Esophagus squamous epithelium (tissue), 5 donors: ENCODE measurements around the gene LSM14B. TPM values are rescaled to one million over a fixed set of nuclear protein-coding genes. Genes with fewer than 3 reads are reported as not detected.
A peak's percentile ranks its signal among the peaks of the same experiment; 100 is the strongest.

Source experiments
- DNase-seq: peaks from one replicate; lab custom pipeline; 2025; lab: John Stamatoyannopoulos, UW
- H3K27ac ChIP-seq, 4 donors: fragments of 200-600 bp; sonication (generic); one replicate each; pipeline ENCODE4 v1.5.1; 2016 to 2019; ENCODE audit warnings: mild to moderate bottlenecking in 1 of 4
- H3K27me3 ChIP-seq, 4 donors: fragments of 200-600 bp; sonication (generic); 1 replicate in 3 of 4; 2 replicates in 1 of 4; pipeline versions ENCODE4 v1.5.1 to v1.6.0; 2017 to 2021; ENCODE audit warnings: antibody characterized with exemption in 1 of 4
- H3K36me3 ChIP-seq, 3 donors: fragments of 200-600 bp; sonication (generic); one replicate each; pipeline ENCODE4 v1.5.1; 2016 to 2019
- H3K4me1 ChIP-seq, 3 donors: fragments of 200-600 bp; sonication (generic); one replicate each; pipeline ENCODE4 v1.5.1; 2017 to 2019
- H3K4me3 ChIP-seq, 4 donors: fragments of 200-600 bp; sonication (generic); 1 replicate in 3 of 4; 2 replicates in 1 of 4; pipeline ENCODE4 v1.5.1; 2016 to 2019; ENCODE audit warnings: mild to moderate bottlenecking in 2 of 4, moderate library complexity in 1 of 4
- H3K9me3 ChIP-seq, 3 donors: fragments of 200-600 bp; sonication (generic); one replicate each; pipeline ENCODE4 v1.5.1; 2016 to 2019
- POLR2A ChIP-seq, 4 donors: fragments of 450-650 bp; IDR thresholded peaks; one replicate each; pipeline ENCODE4 v1.6.1; 2017; ENCODE audit warnings: antibody characterized with exemption in 4 of 4, mild to moderate bottlenecking in 4 of 4, moderate library complexity in 3 of 4
- WGBS, 2 donors: methylation state at CpG; one replicate each; pipeline ENCODE4 v1.1.5; 2018; 5-methylcytosine and 5-hydroxymethylcytosine counted together
- intact Hi-C: fragments of 100-400 bp; cut with DNase I; formaldehyde crosslinking; loops from one replicate; pipeline ENCODE4 v1.15.0; 2022
- total RNA-seq, 4 donors: library from RNA; depleted of rRNA; stranded (reverse); fragments of >200 nt; gene quantifications; one replicate each; pipeline ENCODE4 v1.1.0, GENCODE V29; 2016
- TF ChIP-seq, protein P1 (sequence below), 6 experiments: fragments of 450-650 bp in 4 of 6; fragments of 200-600 bp in 2 of 6; sonication (generic) in 2 of 6; IDR thresholded peaks; one replicate each; pipeline ENCODE4 v1.5.1; 2016 to 2019; ENCODE audit warnings: antibody characterized with exemption in 6 of 6, mild to moderate bottlenecking in 4 of 6, moderate library complexity in 4 of 6
- donor health status: DM: yes; HTN: yes; CAD: no.

Gene LSM14B
- total RNA-seq, 4 donors from 2014 or later: 18.1 to 30.5 (median 21.7) TPM

DNA sequence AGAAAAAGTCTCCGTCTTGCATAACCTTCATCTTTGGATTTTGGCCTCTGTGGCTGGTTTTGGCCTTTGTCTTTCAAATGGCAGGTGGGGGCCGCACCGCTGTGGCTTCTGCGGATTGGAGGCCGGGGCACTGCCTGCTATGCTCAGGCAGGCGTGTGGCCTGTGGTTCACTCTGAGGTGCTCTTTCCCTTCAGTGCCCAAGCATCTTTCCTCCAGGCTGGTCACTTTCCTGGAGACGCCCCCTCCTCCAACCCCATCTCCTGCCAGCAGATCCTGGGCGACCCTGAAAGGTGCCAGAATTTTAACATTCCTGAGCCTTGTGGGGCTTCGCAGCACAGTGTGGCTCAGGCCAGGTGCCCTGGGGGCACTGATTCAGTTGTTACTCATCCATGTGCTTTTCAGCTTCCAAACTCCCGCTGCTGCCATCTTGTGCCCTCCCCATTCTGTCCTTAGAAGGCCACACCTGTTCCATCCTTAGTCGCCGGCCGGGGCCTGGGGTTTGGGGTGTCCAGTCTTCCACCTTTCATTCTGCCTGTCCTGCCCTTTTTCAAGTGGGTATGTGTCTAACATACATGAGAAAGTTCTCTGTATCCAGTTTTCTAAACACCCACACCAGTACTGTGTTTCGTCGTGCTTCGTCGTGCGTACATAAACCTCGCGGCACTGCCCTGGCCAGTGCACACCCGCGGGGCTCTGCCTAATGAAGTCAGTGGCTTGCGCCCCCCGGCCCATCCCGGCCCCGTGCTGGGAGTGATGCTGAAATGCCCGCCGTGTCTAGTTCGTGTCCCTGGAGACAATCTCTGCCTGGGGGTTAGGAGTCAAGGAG lies 33.4 kb downstream of the LSM14B start:
- H3K9me3 ChIP-seq: no peaks in the 10 kb centered on the region
- no peak overlapping the region for H3K27ac ChIP-seq
- no peaks in the 10 kb centered on the region for H3K27me3 ChIP-seq
- intact Hi-C loops: no loop called here
- no peak overlapping the region for H3K4me3 ChIP-seq
- peaks cover 10 to 57% (median 14%) of the 10 kb centered on the region in 3 donors for H3K4me1 ChIP-seq
- H3K36me3 ChIP-seq: peaks cover 0 to 54% (median 0%) of the 10 kb centered on the region in 3 donors
- no peak for TF ChIP-seq POLR2A (IDR thresholded peaks at IDR 0.05)
- TF ChIP-seq, protein P1, sequence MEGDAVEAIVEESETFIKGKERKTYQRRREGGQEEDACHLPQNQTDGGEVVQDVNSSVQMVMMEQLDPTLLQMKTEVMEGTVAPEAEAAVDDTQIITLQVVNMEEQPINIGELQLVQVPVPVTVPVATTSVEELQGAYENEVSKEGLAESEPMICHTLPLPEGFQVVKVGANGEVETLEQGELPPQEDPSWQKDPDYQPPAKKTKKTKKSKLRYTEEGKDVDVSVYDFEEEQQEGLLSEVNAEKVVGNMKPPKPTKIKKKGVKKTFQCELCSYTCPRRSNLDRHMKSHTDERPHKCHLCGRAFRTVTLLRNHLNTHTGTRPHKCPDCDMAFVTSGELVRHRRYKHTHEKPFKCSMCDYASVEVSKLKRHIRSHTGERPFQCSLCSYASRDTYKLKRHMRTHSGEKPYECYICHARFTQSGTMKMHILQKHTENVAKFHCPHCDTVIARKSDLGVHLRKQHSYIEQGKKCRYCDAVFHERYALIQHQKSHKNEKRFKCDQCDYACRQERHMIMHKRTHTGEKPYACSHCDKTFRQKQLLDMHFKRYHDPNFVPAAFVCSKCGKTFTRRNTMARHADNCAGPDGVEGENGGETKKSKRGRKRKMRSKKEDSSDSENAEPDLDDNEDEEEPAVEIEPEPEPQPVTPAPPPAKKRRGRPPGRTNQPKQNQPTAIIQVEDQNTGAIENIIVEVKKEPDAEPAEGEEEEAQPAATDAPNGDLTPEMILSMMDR (IDR thresholded peaks at IDR 0.05): no peak
- no peak for DNase-seq
- 59 to 74% methylated on average over 14 to 19 of the region's 29 CpGs for WGBS, 2 donors

DNA sequence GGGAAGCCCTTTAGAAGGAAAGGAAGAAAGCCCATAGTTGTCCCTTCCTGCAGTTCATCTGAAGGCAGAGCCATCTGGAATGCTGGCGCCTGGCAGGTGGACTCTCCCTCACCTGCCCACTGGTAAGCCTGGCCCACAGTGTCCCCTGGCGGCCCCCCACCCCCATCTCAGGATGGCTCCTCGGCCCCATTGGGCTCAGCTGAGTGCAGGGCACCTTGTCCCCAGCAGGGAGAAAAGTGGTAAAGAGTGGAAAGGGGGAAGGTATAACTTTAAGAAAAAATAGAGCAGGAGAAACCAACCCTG lies 33.9 kb downstream of the LSM14B start:
- intact Hi-C loops: no loop called here
- no peak for DNase-seq
- Histone ChIP-seq H3K36me3 (peaks cover 0 to 59% (median 0%) of the 10 kb centered on the region in 3 donors), H3K27me3 (no peaks in the 10 kb centered on the region), H3K27ac (no peak overlapping the region), H3K9me3 (no peaks in the 10 kb centered on the region), H3K4me3 (no peak overlapping the region), H3K4me1 (peaks cover 10 to 57% (median 18%) of the 10 kb centered on the region in 3 donors)
- 88% methylated on average over 3 of the region's 3 CpGs; no CpG with 5 or more reads in 1 of the 2 donors for WGBS, 2 donors
- no peak for TF ChIP-seq POLR2A (IDR thresholded peaks at IDR 0.05)
- TF ChIP-seq, protein P1 (IDR thresholded peaks at IDR 0.05): no peak

DNA sequence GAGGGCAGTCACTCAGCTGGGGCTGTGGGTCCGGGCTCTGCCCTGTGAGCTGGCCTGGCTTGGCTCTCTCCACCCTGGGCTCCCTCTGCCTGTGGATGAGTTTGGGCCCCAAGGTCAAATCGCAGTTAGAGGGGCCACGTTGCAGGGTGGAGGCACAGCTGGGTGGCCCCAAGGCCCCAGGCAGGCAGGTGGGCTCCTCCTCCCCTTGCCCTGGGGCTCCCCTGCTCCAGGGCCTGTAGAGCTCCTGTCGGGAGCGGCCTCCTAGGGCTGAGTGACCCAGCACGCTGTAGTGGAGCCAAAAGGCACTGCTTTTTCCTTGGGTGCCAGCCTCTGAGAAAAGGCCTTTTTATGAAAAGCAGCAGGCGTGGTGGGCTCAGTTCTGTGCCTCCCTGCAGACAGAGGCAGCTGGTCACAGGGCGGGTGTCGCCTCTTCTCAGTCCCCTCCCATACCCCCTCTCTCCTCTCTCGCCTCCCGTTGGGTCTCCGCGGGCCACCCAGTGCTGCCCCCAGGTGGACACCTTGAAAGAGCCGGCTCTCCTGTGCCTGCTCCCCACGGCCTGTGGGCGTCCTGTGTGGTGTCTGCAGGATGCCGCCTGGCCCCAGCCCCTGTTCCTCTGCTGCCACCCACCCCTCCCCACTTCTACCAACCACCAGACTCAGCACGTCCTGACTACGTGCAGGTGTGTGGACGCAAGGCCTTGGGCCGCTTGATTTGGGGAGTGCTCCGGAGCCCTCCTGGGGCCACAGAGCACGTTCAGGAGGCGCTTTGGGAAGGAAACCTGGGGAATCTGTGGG lies 34.5 kb downstream of the LSM14B start:
- no peak for TF ChIP-seq POLR2A (IDR thresholded peaks at IDR 0.05)
- TF ChIP-seq, protein P1 (IDR thresholded peaks at IDR 0.05): peak; percentile 26 to 68 (median 52)
- Histone ChIP-seq H3K4me1 (peaks cover 10 to 59% (median 21%) of the 10 kb centered on the region in 3 donors), H3K27ac (no peak overlapping the region), H3K36me3 (peaks cover 0 to 65% (median 0%) of the 10 kb centered on the region in 3 donors), H3K4me3 (no peak overlapping the region), H3K9me3 (no peaks in the 10 kb centered on the region), H3K27me3 (no peaks in the 10 kb centered on the region)
- intact Hi-C loops: no loop called here
- 28 to 42% methylated on average over 5 to 10 of the region's 24 CpGs for WGBS, 2 donors
- DNase-seq: no peak

DNA sequence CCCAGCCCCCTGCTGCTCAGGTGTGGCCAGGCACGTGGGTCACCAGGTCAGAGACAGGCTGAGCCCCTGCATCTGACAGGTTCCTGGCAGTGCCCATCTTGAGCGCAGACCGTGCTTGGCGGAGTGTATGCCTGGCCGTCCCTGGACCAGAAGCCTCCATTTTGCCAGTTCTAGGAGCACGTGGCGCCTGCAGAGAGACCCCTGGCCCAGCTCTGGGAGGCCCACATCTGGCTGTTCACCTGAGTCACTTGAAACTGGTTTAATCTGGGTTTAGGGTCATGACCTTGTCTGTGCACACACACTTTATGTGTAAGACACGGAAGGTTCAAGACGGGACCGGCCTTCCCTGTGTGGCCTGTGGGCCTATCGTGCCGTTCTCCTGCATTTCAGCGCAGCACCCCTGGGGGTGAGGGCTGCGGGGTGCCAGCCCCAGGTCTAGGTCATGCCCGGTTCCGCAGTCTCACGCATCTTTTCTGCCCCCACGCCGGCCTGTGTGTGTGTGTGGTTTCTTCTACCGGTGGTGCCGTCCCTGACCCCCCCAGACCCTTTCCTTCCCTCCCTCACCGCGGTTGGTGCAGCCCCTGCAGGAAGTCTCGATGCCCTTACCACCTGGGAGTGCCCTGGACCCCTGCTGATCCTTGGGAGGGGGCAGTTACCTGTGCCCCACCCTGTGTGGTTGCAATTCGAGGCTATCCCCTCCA lies 35.3 kb downstream of the LSM14B start:
- TF ChIP-seq, protein P1 (IDR thresholded peaks at IDR 0.05): no peak
- TF ChIP-seq POLR2A (IDR thresholded peaks at IDR 0.05): no peak
- Histone ChIP-seq H3K36me3 (peaks cover under 1 to 66% (median 3%) of the 10 kb centered on the region in 3 donors), H3K4me1 (peaks cover 10 to 60% (median 21%) of the 10 kb centered on the region in 3 donors), H3K27me3 (no peaks in the 10 kb centered on the region), H3K27ac (no peak overlapping the region), H3K4me3 (no peak overlapping the region), H3K9me3 (no peaks in the 10 kb centered on the region)
- no peak for DNase-seq
- intact Hi-C loops: no loop called here
- 86% methylated on average over 11 to 17 of the region's 25 CpGs for WGBS, 2 donors
